Thymus (tissue), 11 donors: ENCODE measurements around the gene ADAMTS18. TPM values are rescaled to one million over a fixed set of nuclear protein-coding genes. Genes with fewer than 3 reads are reported as not detected.

ENCODE experiments used
- DNase-seq, 9 donors: peaks; one replicate each; pipeline ENCODE4 v3.0.0-alpha.2; 2013; ENCODE audit warnings: low spot score in 9 of 9, low read depth in 6 of 9, missing footprints in 1 of 9
- H3K27ac ChIP-seq, 2 donors: one replicate each; pipeline ENCODE4 v1.5.1; 2013; ENCODE audit warnings: control low read depth in 1 of 2, low read depth in 1 of 2, low read length in 1 of 2, mild to moderate bottlenecking in 1 of 2, moderate library complexity in 1 of 2
- H3K27me3 ChIP-seq, 2 donors: one replicate each; pipeline ENCODE4 v1.5.1; 2013; ENCODE audit warnings: low read length in 1 of 2; ENCODE audit not compliant: control insufficient read depth in 2 of 2, insufficient read depth in 1 of 2
- H3K36me3 ChIP-seq, 2 donors: one replicate each; pipeline ENCODE4 v1.5.1; 2013; ENCODE audit warnings: low read length in 1 of 2, mild to moderate bottlenecking in 1 of 2, moderate library complexity in 1 of 2; ENCODE audit not compliant: control insufficient read depth in 2 of 2, insufficient read depth in 2 of 2
- H3K4me1 ChIP-seq, 2 donors: one replicate each; pipeline ENCODE4 v1.5.1; 2013; ENCODE audit warnings: low read length in 2 of 2; ENCODE audit not compliant: control insufficient read depth in 2 of 2, insufficient read depth in 2 of 2
- H3K4me3 ChIP-seq, 2 donors: one replicate each; pipeline ENCODE4 v1.5.1; 2013; ENCODE audit warnings: low read length in 2 of 2, control low read depth in 1 of 2, mild to moderate bottlenecking in 1 of 2
- H3K9me3 ChIP-seq, 2 donors: one replicate each; pipeline ENCODE4 v1.5.1; 2013; ENCODE audit warnings: low read length in 1 of 2, mild to moderate bottlenecking in 1 of 2; ENCODE audit not compliant: control insufficient read depth in 2 of 2, insufficient read depth in 1 of 2
- WGBS: extraction: QIAGEN DNeasy Blood & Tissue Kit; methylation state at CpG from one replicate; pipeline ENCODE4 v1.1.7; 2013; 5-methylcytosine and 5-hydroxymethylcytosine counted together
- polyA plus RNA-seq: library from polyadenylated mRNA; stranded (reverse); fragments of 200-250 nt; gene quantifications from one replicate; pipeline ENCODE4 v1.2.3, GENCODE V29; 2013
- total RNA-seq: library from RNA; stranded (reverse); fragments of 120-200 nt; gene quantifications from one replicate; pipeline ENCODE4 v1.2.4, GENCODE V29; 2013
- donor health status: healthy.

ADAMTS18 gene
- total and polyA plus RNA-seq, 2 donors: 1.1 to 1.4 TPM

GRCh38 chr16:77238593-77238992, 196.2 kb downstream of the ADAMTS18 start:
- H3K4me3 ChIP-seq: no peak overlapping the region
- H3K9me3 ChIP-seq: no peaks in the 10 kb centered on the region
- H3K4me1 ChIP-seq: no peaks in the 10 kb centered on the region
- WGBS: 85% methylated on average over 5 of the region's 5 CpGs
- no peak overlapping the region for H3K27ac ChIP-seq
- no peaks in the 10 kb centered on the region for H3K36me3 ChIP-seq
- DNase-seq: no peak
- H3K27me3 ChIP-seq: peaks cover 0 to 2% of the 10 kb centered on the region in 2 donors

- Histone ChIP-seq H3K9me3 (no peaks in the 10 kb centered on the region), H3K4me3 (no peak overlapping the region), H3K27me3 (peaks cover 0 to 2% of the 10 kb centered on the region in 2 donors), H3K36me3 (no peaks in the 10 kb centered on the region), H3K27ac (no peak overlapping the region), H3K4me1 (no peaks in the 10 kb centered on the region)
- 2% methylated on average over 21 of the region's 21 CpGs for WGBS
- DNase-seq: peak; percentile 65 to 93 (median 82)
Observed at GRCh38 chr16:77236063-77236511, 198.7 kb downstream of the ADAMTS18 start.

- H3K4me3 ChIP-seq: no peak overlapping the region
- H3K27me3 ChIP-seq: peaks cover 0 to 2% of the 10 kb centered on the region in 2 donors
- no peaks in the 10 kb centered on the region for H3K36me3 ChIP-seq
- no peak overlapping the region for H3K27ac ChIP-seq
- 35% methylated on average over 11 of the region's 11 CpGs for WGBS
- no peaks in the 10 kb centered on the region for H3K4me1 ChIP-seq
- no peaks in the 10 kb centered on the region for H3K9me3 ChIP-seq
- DNase-seq: no peak
Observed at GRCh38 chr16:77234611-77235010, 200.2 kb downstream of the ADAMTS18 start.

- H3K4me3 ChIP-seq: no peak overlapping the region
- H3K36me3 ChIP-seq: no peaks in the 10 kb centered on the region
- WGBS: 86% methylated on average over 9 of the region's 9 CpGs
- DNase-seq: no peak
- H3K4me1 ChIP-seq: no peaks in the 10 kb centered on the region
- no peak overlapping the region for H3K27ac ChIP-seq
- peaks cover 0 to 2% of the 10 kb centered on the region in 2 donors for H3K27me3 ChIP-seq
- H3K9me3 ChIP-seq: no peaks in the 10 kb centered on the region
Observed at GRCh38 chr16:77233799-77234519, 200.9 kb downstream of the ADAMTS18 start.

Other genes with a start within 250 kb of the ADAMTS18 start
- 7.9 TPM for gene MON1B, start 243.8 kb downstream of the ADAMTS18 start, total RNA-seq
- gene MON1B, start 243.8 kb downstream of the ADAMTS18 start, polyA plus RNA-seq: 14.3 TPM
- 11.2 TPM for gene SYCE1L, start 235.6 kb downstream of the ADAMTS18 start, total RNA-seq
- 15.6 TPM for gene SYCE1L, start 235.6 kb downstream of the ADAMTS18 start, polyA plus RNA-seq